OCI-LY3 (cell line): Measurements from ENCODE around the gene LTBP3.

Experiments used
- H2AFZ ChIP-seq: fragments of 200-600, 300-600 bp; shearing (Covaris generic); 2 replicates; pipeline ENCODE4 v1.6.0; 2014; ENCODE audit warnings: antibody characterized with exemption, low read depth, low read length
- H3K27ac ChIP-seq: fragments of 200-600, 300-600 bp; sonication (generic); 2 replicates; pipeline ENCODE4 v1.5.1; 2014; ENCODE audit warnings: mild to moderate bottlenecking, low read length, moderate library complexity, mixed read lengths
- H3K27me3 ChIP-seq: fragments of 200-600, 300-600 bp; sonication (generic); 2 replicates; pipeline ENCODE4 v1.6.1; 2014; ENCODE audit warnings: low read depth, low read length, mixed read lengths
- H3K36me3 ChIP-seq: fragments of 200-600, 300-600 bp; sonication (generic); replicated peaks from 2 replicates; pipeline ENCODE3; 2014; ENCODE audit warnings: low read depth, low read length, mixed read lengths
- H3K4me1 ChIP-seq: fragments of 300-600, 200-600 bp; sonication (generic); 2 replicates; pipeline ENCODE4 v1.6.1; 2014; ENCODE audit warnings: low read length, mixed read lengths
- H3K4me2 ChIP-seq: fragments of 200-600, 300-600 bp; sonication (generic); 2 replicates; pipeline ENCODE4 v1.6.1; 2014; ENCODE audit warnings: low read length, mixed read lengths
- H3K4me3 ChIP-seq: fragments of 300-600, 200-600 bp; sonication (generic); 2 replicates; pipeline ENCODE4 v1.5.1; 2014; ENCODE audit warnings: antibody characterized with exemption, mild to moderate bottlenecking, low read length, moderate library complexity
- H3K79me2 ChIP-seq: fragments of 300-600, 200-600 bp; shearing (Covaris generic); 2 replicates; pipeline ENCODE4 v1.6.1; 2014; ENCODE audit warnings: mild to moderate bottlenecking, low read length, mixed read lengths
- H3K9ac ChIP-seq: fragments of 300-600, 200-600 bp; shearing (Covaris generic); 2 replicates; pipeline ENCODE4 v1.6.0; 2014; ENCODE audit warnings: mild to moderate bottlenecking, low read length, moderate library complexity
- H3K9me3 ChIP-seq: fragments of 200-600, 300-600 bp; shearing (Covaris generic); 2 replicates; pipeline ENCODE4 v1.6.1; 2014; ENCODE audit warnings: low read length, mixed read lengths; ENCODE audit not compliant: insufficient read depth
- H4K20me1 ChIP-seq: fragments of 200-600, 300-600 bp; sonication (generic); 2 replicates; pipeline ENCODE4 v1.6.1; 2016; ENCODE audit warnings: low read length, mixed read lengths; ENCODE audit not compliant: insufficient read depth
- EZH2phosphoT487 ChIP-seq: fragments of 200-600 bp; shearing (Covaris generic); IDR thresholded peaks from 2 replicates; pipeline ENCODE4 v1.6.1; 2018; ENCODE audit warnings: antibody characterized with exemption, mixed run types, low read depth
- TF ChIP-seq, protein P1 (sequence below): fragments of 200-600, 300-600 bp; sonication (generic); IDR thresholded peaks from 2 replicates; pipeline ENCODE4 v1.5.1; 2014; ENCODE audit warnings: antibody characterized with exemption, low read length, low read depth

Gene LTBP3

DNA sequence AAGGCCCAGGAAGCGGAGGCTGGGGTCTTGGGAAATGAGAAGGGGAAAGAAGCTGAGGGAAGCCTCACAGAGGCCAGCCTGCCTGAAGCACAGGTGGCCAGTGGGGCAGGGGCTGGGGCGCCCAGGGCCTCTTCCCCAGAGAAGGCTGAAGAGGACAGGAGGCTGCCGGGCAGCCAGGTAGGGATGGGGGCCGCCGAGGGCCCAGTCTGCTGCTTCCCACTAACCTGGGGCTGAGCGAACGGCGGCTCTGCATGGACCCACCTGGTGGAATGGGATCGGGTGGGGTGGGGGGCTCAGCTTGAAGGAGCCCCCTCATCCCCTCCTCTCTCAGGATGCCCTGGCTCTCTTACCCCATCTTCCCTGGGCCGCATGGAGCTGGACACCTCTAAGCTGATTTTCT is 25.4 kb upstream of the LTBP3 start:
- no peaks in the 10 kb centered on the region for H3K27me3 ChIP-seq
- no peaks in the 10 kb centered on the region for H4K20me1 ChIP-seq
- H3K79me2 ChIP-seq: no peaks in the 10 kb centered on the region
- H3K36me3 ChIP-seq: peaks cover 24% of the 10 kb centered on the region
- H3K4me2 ChIP-seq: no peak overlapping the region
- TF ChIP-seq, protein P1, sequence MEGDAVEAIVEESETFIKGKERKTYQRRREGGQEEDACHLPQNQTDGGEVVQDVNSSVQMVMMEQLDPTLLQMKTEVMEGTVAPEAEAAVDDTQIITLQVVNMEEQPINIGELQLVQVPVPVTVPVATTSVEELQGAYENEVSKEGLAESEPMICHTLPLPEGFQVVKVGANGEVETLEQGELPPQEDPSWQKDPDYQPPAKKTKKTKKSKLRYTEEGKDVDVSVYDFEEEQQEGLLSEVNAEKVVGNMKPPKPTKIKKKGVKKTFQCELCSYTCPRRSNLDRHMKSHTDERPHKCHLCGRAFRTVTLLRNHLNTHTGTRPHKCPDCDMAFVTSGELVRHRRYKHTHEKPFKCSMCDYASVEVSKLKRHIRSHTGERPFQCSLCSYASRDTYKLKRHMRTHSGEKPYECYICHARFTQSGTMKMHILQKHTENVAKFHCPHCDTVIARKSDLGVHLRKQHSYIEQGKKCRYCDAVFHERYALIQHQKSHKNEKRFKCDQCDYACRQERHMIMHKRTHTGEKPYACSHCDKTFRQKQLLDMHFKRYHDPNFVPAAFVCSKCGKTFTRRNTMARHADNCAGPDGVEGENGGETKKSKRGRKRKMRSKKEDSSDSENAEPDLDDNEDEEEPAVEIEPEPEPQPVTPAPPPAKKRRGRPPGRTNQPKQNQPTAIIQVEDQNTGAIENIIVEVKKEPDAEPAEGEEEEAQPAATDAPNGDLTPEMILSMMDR: no peak
- no peak for TF ChIP-seq EZH2phosphoT487
- no peak overlapping the region for H3K4me3 ChIP-seq
- no peak overlapping the region for H3K9ac ChIP-seq
- no peaks in the 10 kb centered on the region for H3K9me3 ChIP-seq
- no peak overlapping the region for H2AFZ ChIP-seq
- H3K27ac ChIP-seq: no peak overlapping the region
- peaks cover 27% of the 10 kb centered on the region for H3K4me1 ChIP-seq

DNA sequence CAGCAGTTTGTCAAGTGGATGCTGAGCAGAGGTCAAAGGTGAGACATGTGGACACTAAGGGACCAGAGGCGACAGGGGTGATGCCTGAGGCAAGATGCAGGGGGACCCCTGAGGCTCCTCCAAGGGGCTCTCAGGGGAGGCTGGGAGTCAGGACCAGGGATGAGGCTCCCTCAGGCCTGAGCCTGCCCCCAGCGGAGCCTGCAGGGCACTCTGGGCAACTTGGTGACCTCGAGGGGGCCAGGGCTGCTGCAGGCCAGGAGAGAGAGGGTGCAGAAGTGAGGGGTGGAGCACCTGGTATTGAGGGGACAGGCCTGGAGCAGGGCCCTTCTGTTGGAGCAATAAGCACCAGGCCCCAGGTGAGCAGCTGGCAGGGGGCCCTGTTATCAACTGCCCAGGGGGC is 23.8 kb upstream of the LTBP3 start:
- H3K9me3 ChIP-seq: no peaks in the 10 kb centered on the region
- no peak overlapping the region for H3K9ac ChIP-seq
- TF ChIP-seq, protein P1: no peak
- no peak for TF ChIP-seq EZH2phosphoT487
- H3K4me3 ChIP-seq: no peak overlapping the region
- H3K4me2 ChIP-seq: no peak overlapping the region
- peaks cover 22% of the 10 kb centered on the region for H3K4me1 ChIP-seq
- peaks cover 24% of the 10 kb centered on the region for H3K36me3 ChIP-seq
- no peak overlapping the region for H2AFZ ChIP-seq
- no peaks in the 10 kb centered on the region for H3K27me3 ChIP-seq
- H4K20me1 ChIP-seq: no peaks in the 10 kb centered on the region
- H3K27ac ChIP-seq: no peak overlapping the region
- peaks cover 6% of the 10 kb centered on the region; the same call in 1 of the 2 replicates for H3K79me2 ChIP-seq

DNA sequence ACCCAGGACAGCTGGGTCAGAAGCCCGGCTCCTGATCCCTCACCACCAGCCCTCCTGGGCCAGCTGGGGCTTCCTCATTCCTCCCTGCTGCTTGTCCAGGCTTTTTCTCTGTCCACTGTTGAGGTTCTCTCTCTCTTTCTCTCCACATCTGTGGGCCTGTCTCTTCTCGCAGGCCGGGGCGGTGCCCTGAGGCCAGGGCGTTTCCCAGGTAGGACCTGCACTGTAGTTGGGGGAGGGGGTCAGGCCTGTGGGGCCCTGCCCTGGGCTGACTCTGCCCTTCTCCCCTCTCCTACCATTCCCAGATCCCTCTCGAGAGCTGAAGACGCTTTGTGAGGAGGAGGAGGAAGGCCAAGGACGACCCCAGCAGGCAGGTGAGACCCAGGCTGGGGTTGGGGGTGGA is 22.6 kb upstream of the LTBP3 start:
- peaks cover 16% of the 10 kb centered on the region; the same call in 1 of the 2 replicates for H3K79me2 ChIP-seq
- no peak for TF ChIP-seq EZH2phosphoT487
- TF ChIP-seq, protein P1: no peak
- peaks cover 24% of the 10 kb centered on the region for H3K36me3 ChIP-seq
- no peaks in the 10 kb centered on the region for H3K27me3 ChIP-seq
- H3K9ac ChIP-seq: no peak overlapping the region
- no peak overlapping the region for H3K4me2 ChIP-seq
- no peak overlapping the region for H2AFZ ChIP-seq
- H3K4me3 ChIP-seq: no peak overlapping the region
- no peak overlapping the region for H3K27ac ChIP-seq
- H3K4me1 ChIP-seq: peaks cover 17% of the 10 kb centered on the region
- no peaks in the 10 kb centered on the region for H3K9me3 ChIP-seq
- no peaks in the 10 kb centered on the region for H4K20me1 ChIP-seq

DNA sequence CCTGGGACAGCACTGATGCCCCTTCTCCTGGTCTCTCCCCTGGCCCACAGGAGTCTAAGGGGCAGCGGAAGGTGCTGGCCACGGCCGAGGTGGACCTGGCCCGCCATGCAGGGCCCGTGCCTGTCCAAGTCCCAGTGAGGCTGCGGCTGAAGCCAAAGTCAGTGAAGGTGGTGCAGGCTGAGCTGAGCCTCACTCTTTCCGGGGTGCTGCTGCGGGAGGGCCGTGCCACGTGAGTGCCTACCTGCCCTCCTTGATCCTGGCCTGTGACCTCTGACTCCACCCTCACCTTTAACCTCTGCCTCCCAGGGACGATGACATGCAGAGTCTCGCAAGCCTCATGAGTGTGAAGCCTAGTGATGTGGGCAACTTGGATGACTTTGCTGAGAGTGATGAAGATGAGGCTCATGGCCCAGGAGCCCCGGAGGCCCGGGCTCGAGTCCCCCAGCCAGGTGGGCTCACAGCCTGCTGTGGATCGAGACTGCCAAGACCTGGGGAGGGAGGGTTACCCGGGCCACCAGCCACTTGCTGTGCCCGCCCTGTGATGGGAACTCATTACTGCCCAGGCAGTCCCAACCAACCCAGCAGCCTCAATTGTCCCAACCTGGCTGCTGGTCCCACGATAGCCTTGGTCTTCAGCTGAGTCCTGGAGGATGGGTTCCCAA is 22.0 kb upstream of the LTBP3 start:
- Histone ChIP-seq H3K9me3 (no peaks in the 10 kb centered on the region), H2AFZ (no peak overlapping the region), H3K27me3 (no peaks in the 10 kb centered on the region), H3K36me3 (peaks cover 21% of the 10 kb centered on the region), H3K4me2 (no peak overlapping the region), H3K27ac (no peak overlapping the region), H4K20me1 (no peaks in the 10 kb centered on the region), H3K4me1 (peaks cover 21% of the 10 kb centered on the region), H3K79me2 (peaks cover 16% of the 10 kb centered on the region; the same call in 1 of the 2 replicates), H3K4me3 (no peak overlapping the region), H3K9ac (no peak overlapping the region)
- TF ChIP-seq, protein P1: no peak
- TF ChIP-seq EZH2phosphoT487: no peak
